H1 (cell line): ENCODE measurements around the gene CADPS. TPM values are rescaled to one million over a fixed set of nuclear protein-coding genes. Genes with fewer than 3 reads are reported as not detected.

Source experiments
- CTCF ChIA-PET: fragments of 300-600 bp; sonication (Branson Sonifier 250); formaldehyde crosslinking; loops from one replicate; lab custom pipeline; 2021; ENCODE audit not compliant: partially characterized antibody; lab: Charles Lee
- POLR2A ChIA-PET: fragments of 300-600 bp; sonication (Branson Sonifier 250); formaldehyde crosslinking; loops from one replicate; lab custom pipeline; 2021; ENCODE audit warnings: inconsistent platforms; ENCODE audit not compliant: partially characterized antibody; lab: Charles Lee
- DNase-seq, 2 experiments: peaks; one replicate each; pipeline versions ENCODE4 v3.0.0 to v3.0.0-alpha.2; 2010 to 2022; ENCODE audit warnings: low spot score in 2 of 2, low read depth in 1 of 2, mixed read lengths in 1 of 2
- FAIRE-seq: peaks from 2 replicates; lab custom pipeline; 2011; peaks lifted over from hg19 to GRCh38; lab: Jason Lieb, UNC
- H2AFZ ChIP-seq: 2 replicates; pipeline ENCODE4 v1.8.1; 2012; ENCODE audit warnings: low read length, inconsistent platforms
- H2AK5ac ChIP-seq: 2 replicates; pipeline ENCODE4 v1.6.1; 2013; ENCODE audit warnings: low read depth, low read length
- H2BK120ac ChIP-seq: replicated peaks from 2 replicates; pipeline ENCODE3; 2013; ENCODE audit warnings: low read depth, low read length, inconsistent platforms
- H2BK12ac ChIP-seq: 2 replicates; pipeline ENCODE4 v1.6.1; 2013; ENCODE audit warnings: low read depth, low read length
- H2BK15ac ChIP-seq: 2 replicates; pipeline ENCODE4 v1.6.1; 2013; ENCODE audit warnings: low read length
- H2BK20ac ChIP-seq: 2 replicates; pipeline ENCODE4 v1.6.1; 2013; ENCODE audit warnings: low read length
- H2BK5ac ChIP-seq: 2 replicates; pipeline ENCODE4 v1.6.1; 2013; ENCODE audit warnings: low read depth, low read length
- H3K14ac ChIP-seq: 2 replicates; pipeline ENCODE4 v1.6.1; 2013; ENCODE audit warnings: inconsistent platforms; ENCODE audit not compliant: insufficient read length
- H3K18ac ChIP-seq: 2 replicates; pipeline ENCODE4 v1.6.1; 2013; ENCODE audit warnings: low read length; ENCODE audit errors: extremely low read depth
- H3K23ac ChIP-seq: 2 replicates; pipeline ENCODE4 v1.6.1; 2013; ENCODE audit warnings: inconsistent platforms; ENCODE audit not compliant: insufficient read length
- H3K23me2 ChIP-seq: 2 replicates; pipeline ENCODE4 v1.6.1; 2013; ENCODE audit warnings: low read depth, low read length
- H3K27ac ChIP-seq: 2 replicates; pipeline ENCODE4 v1.6.1; 2011; ENCODE audit warnings: low read depth, low read length, inconsistent platforms
- H3K27me3 ChIP-seq, 4 experiments: replicated peaks in 1 of 4; 1 replicate in 1 of 4; 2 replicates in 3 of 4; pipeline versions ENCODE4 v1.6.1 to v1.8.1; 2011 to 2013; ENCODE audit warnings: low read length in 3 of 4, mild to moderate bottlenecking in 3 of 4, inconsistent platforms in 2 of 4, mixed read lengths in 2 of 4, moderate library complexity in 1 of 4; ENCODE audit not compliant: control insufficient read depth in 3 of 4, insufficient read depth in 3 of 4; ENCODE audit errors: extremely low read depth in 1 of 4
- H3K36me3 ChIP-seq, 4 experiments: 2 replicates each; pipeline versions ENCODE4 v1.6.1 to v1.8.1; 2011 to 2013; ENCODE audit warnings: mild to moderate bottlenecking in 4 of 4, low read length in 3 of 4, moderate library complexity in 2 of 4, control low read depth in 1 of 4, inconsistent platforms in 1 of 4; ENCODE audit not compliant: insufficient read depth in 4 of 4, control insufficient read depth in 2 of 4
- H3K4ac ChIP-seq: replicated peaks from 2 replicates; pipeline ENCODE3; 2013; ENCODE audit warnings: low read length, low read depth, mixed read lengths, inconsistent platforms; ENCODE audit not compliant: insufficient read length
- H3K4me1 ChIP-seq, 4 experiments: replicated peaks in 1 of 4; 1 replicate in 1 of 4; 2 replicates in 3 of 4; pipeline versions ENCODE4 v1.6.1 to v1.8.1; 2011 to 2013; ENCODE audit warnings: low read length in 3 of 4, inconsistent platforms in 2 of 4, mixed read lengths in 1 of 4; ENCODE audit not compliant: insufficient read depth in 4 of 4, control insufficient read depth in 3 of 4
- H3K4me2 ChIP-seq, 2 experiments: 2 replicates each; pipeline versions ENCODE4 v1.6.1 to v1.8.1; 2011 to 2013; ENCODE audit warnings: low read depth in 2 of 2, low read length in 2 of 2, control low read depth in 1 of 2, inconsistent platforms in 1 of 2, mild to moderate bottlenecking in 1 of 2; ENCODE audit not compliant: insufficient read depth in 1 of 2
- H3K4me3 ChIP-seq, 4 experiments: fragments of 200-600, 300-600 bp in 1 of 4; sonication (generic), shearing (Covaris generic), sonication (Bioruptor Twin) in 1 of 4; 2 replicates each; pipeline versions ENCODE4 v1.5.1 to v1.8.1; 2011 to 2016; ENCODE audit warnings: low read length in 4 of 4, low read depth in 3 of 4, control low read depth in 2 of 4, inconsistent platforms in 2 of 4, mild to moderate bottlenecking in 2 of 4, mixed read lengths in 1 of 4, moderate library complexity in 1 of 4; ENCODE audit not compliant: insufficient read depth in 2 of 4; ENCODE audit errors: extremely low read depth in 1 of 4
- H3K56ac ChIP-seq: replicated peaks from 2 replicates; pipeline ENCODE3; 2013; ENCODE audit warnings: low read depth, mild to moderate bottlenecking, mixed read lengths, low read length, inconsistent platforms; ENCODE audit not compliant: insufficient read length
- H3K79me1 ChIP-seq: 2 replicates; pipeline ENCODE4 v1.6.1; 2013; ENCODE audit warnings: low read depth, low read length, control low read depth
- H3K79me2 ChIP-seq, 2 experiments: 2 replicates each; pipeline versions ENCODE4 v1.6.1 to v1.8.1; 2012 to 2013; ENCODE audit warnings: low read length in 2 of 2, mild to moderate bottlenecking in 2 of 2, inconsistent platforms in 1 of 2; ENCODE audit not compliant: insufficient read depth in 2 of 2, control insufficient read depth in 1 of 2
- H3K9ac ChIP-seq, 4 experiments: replicated peaks in 1 of 4; 1 replicate in 1 of 4; 2 replicates in 3 of 4; pipeline versions ENCODE4 v1.6.1 to v1.8.1; 2011 to 2013; ENCODE audit warnings: low read depth in 3 of 4, low read length in 3 of 4, control low read depth in 2 of 4, mild to moderate bottlenecking in 2 of 4, moderate library complexity in 2 of 4, inconsistent platforms in 1 of 4; ENCODE audit errors: extremely low read depth in 1 of 4
- H3K9me3 ChIP-seq, 2 experiments: 2 replicates each; pipeline versions ENCODE4 v1.6.1 to v1.8.1; 2012 to 2013; ENCODE audit warnings: mild to moderate bottlenecking in 2 of 2, moderate library complexity in 2 of 2, control low read depth in 1 of 2, inconsistent platforms in 1 of 2, low read depth in 1 of 2, low read length in 1 of 2, mixed read lengths in 1 of 2; ENCODE audit not compliant: insufficient read depth in 2 of 2
- H4K20me1 ChIP-seq, 2 experiments: replicated peaks in 1 of 2; 2 replicates each; pipeline versions ENCODE3 to v1.8.1; 2011 to 2013; ENCODE audit warnings: inconsistent platforms in 2 of 2, low read length in 2 of 2, mild to moderate bottlenecking in 1 of 2; ENCODE audit not compliant: insufficient read depth in 2 of 2, control insufficient read depth in 1 of 2
- H4K5ac ChIP-seq: 2 replicates; pipeline ENCODE4 v1.6.1; 2013; ENCODE audit warnings: low read length, low read depth, mixed read lengths, inconsistent platforms; ENCODE audit not compliant: insufficient read length
- H4K8ac ChIP-seq: 2 replicates; pipeline ENCODE4 v1.8.0; 2013; ENCODE audit warnings: mild to moderate bottlenecking, moderate library complexity, low read length, inconsistent platforms; ENCODE audit not compliant: insufficient read depth; ENCODE audit errors: extremely low read depth
- H4K91ac ChIP-seq: replicated peaks from 2 replicates; pipeline ENCODE3; 2013; ENCODE audit warnings: low read length, mixed read lengths, inconsistent platforms; ENCODE audit not compliant: insufficient read length
- RNF2 ChIP-seq: fragments of 200-900, 300-1000 bp; sonication (generic); IDR thresholded peaks from 2 replicates; pipeline ENCODE4 v1.7.1; 2016; ENCODE audit warnings: borderline replicate concordance, low read depth, mild to moderate bottlenecking, antibody characterized with exemption, low read length; ENCODE audit not compliant: poor library complexity, severe bottlenecking; ENCODE audit errors: missing control alignments
- SIX5 ChIP-seq: IDR thresholded peaks from 2 replicates; pipeline ENCODE4 v1.6.1; 2011; ENCODE audit warnings: mild to moderate bottlenecking, low read depth, low read length
- WGBS, 2 experiments: shearing (Covaris generic) in 1 of 2; methylation state at CpG; one replicate each; pipeline versions ENCODE4 v1.1.6 to v1.1.7; 2013 to 2015; ENCODE audit warnings: low lambda C conversion rate in 2 of 2, mixed read lengths in 2 of 2, inconsistent platforms in 1 of 2, low coverage in 1 of 2, missing lambda C conversion rate in 1 of 2; ENCODE audit not compliant: insufficient replicate concordance in 2 of 2, insufficient coverage in 1 of 2, insufficient read length in 1 of 2; ENCODE audit errors: extremely low coverage in 1 of 2, missing lambda C conversion rate in 1 of 2; 5-methylcytosine and 5-hydroxymethylcytosine counted together
- polyA plus RNA-seq, 7 experiments: library from polyadenylated mRNA; depleted of rRNA in 3 of 7; stranded (reverse) in 5 of 7; unstranded in 2 of 7; fragments of >200 nt in 5 of 7; fragments of 200-250 nt in 2 of 7; gene quantifications; 1 replicate in 5 of 7; 2 replicates in 1 of 7; 4 replicates in 1 of 7; pipeline versions ENCODE4 v1.2.1 to v1.2.3, GENCODE V29; 2011 to 2013; ENCODE audit warnings: missing spikeins in 2 of 7, mixed read lengths in 2 of 7
- total RNA-seq: library from RNA; stranded (reverse); fragmentation: NEBNext Ultra II Directional; extraction: Animal tissue kit (Norgen Biotek cat#: 25700); gene quantifications from 2 replicates; pipeline ENCODE4 v1.2.1, GENCODE V29; 2021

Gene CADPS
- total and polyA plus RNA-seq, 2 of the 8 experiments (the other 6 are each of a cell fraction or from before 2014, with no cell fraction given), result 7.1 to 10.2 TPM

GRCh38 chr3:62888778-62889177 lies 13.6 kb upstream of the CADPS start:
- Histone ChIP-seq H2AFZ (0 out of 2 replicates have a peak overlapping the region, but pooled peaks have one; percentile 3), H2AK5ac (no peak overlapping the region), H3K23me2 (no peaks in the 10 kb centered on the region), H3K36me3 (no peaks in the 10 kb centered on the region), H3K4me3 (no peak overlapping the region), H2BK12ac (no peak overlapping the region), H3K4me2 (no peak overlapping the region), H4K8ac (no peak overlapping the region), H2BK15ac (no peak overlapping the region), H4K5ac (no peak overlapping the region), H4K20me1 (no peaks in the 10 kb centered on the region), H3K27me3 (no peaks in the 10 kb centered on the region), H3K4me1 (peaks cover 0 to 16% (median 8%) of the 10 kb centered on the region in 4 experiments; a peak in 5 of 7 replicates), H2BK5ac (no peak overlapping the region), H2BK20ac (0 out of 2 replicates have a peak overlapping the region, but pooled peaks have one; percentile 0), H3K56ac (no peak overlapping the region), H3K9ac (no peak overlapping the region), H2BK120ac (no peak overlapping the region), H4K91ac (no peak overlapping the region), H3K79me2 (no peaks in the 10 kb centered on the region), H3K9me3 (no peaks in the 10 kb centered on the region), H3K14ac (no peak overlapping the region), H3K79me1 (no peaks in the 10 kb centered on the region), H3K4ac (no peak overlapping the region), H3K18ac (no peak overlapping the region), H3K23ac (no peak overlapping the region), H3K27ac (no peak overlapping the region)
- POLR2A ChIA-PET, result no interaction called here
- no peak for TF ChIP-seq SIX5
- no peak for TF ChIP-seq RNF2
- WGBS, 2 experiments, result 83% methylated on average over 1 of the region's 1 CpG; no CpG with 5 or more reads in 1 of the 2 experiments
- FAIRE-seq (no peak), DNase-seq (no peak)
- CTCF ChIA-PET, result interaction anchor here (0.7 to 2.1 kb wide), 5 partner anchors 9 to 220 kb away, joined by 3 to 4 read pairs (median 3); no protein-coding TSS in a partner anchor
